Kidney glomerular epithelial cell (primary cell): ENCODE results near the gene DSCAM.
"Not testable (repeated sequence)": the region's sequence is repeated elsewhere in the genome, so short reads cannot be mapped to it uniquely, and the experiment has no call there.

Experiments
- DNase-seq: peaks from one replicate; lab custom pipeline; 2025; lab: John Stamatoyannopoulos, UW

DSCAM gene

GRCh38 chr21:40846587-40847411 is at the start of gene DSCAM:
Gene DSCAM, minus strand, starts transcription at chr21:40847158. Its CDS starts 497 bp downstream, at chr21:40846661.
- DNase-seq, result no peak

GRCh38 chr21:40895697-40896096 is 48.7 kb upstream of the DSCAM start:
- DNase-seq, result not testable (repeated sequence)

- no peak for DNase-seq
Measured at GRCh38 chr21:40886931-40887330, 40.0 kb upstream of the DSCAM start.

- DNase-seq, result no peak
Measured at GRCh38 chr21:40886006-40886405, 39.0 kb upstream of the DSCAM start.

- DNase-seq, result no peak
Measured at GRCh38 chr21:40882192-40882915, 35.4 kb upstream of the DSCAM start.

- DNase-seq, result no peak
Measured at GRCh38 chr21:40881767-40882166, 34.8 kb upstream of the DSCAM start.

GRCh38 chr21:40871099-40871498 is 24.1 kb upstream of the DSCAM start:
- no peak for DNase-seq

GRCh38 chr21:40863839-40864238 is 16.9 kb upstream of the DSCAM start:
- DNase-seq, result no peak

- no peak for DNase-seq
Measured at GRCh38 chr21:40858517-40858916, 11.6 kb upstream of the DSCAM start.

- no peak for DNase-seq
Measured at GRCh38 chr21:40853956-40854688, 7.2 kb upstream of the DSCAM start.

- DNase-seq, result no peak
Measured at GRCh38 chr21:40852563-40852962, 5.6 kb upstream of the DSCAM start.

GRCh38 chr21:40851749-40852148 is 4.8 kb upstream of the DSCAM start:
- no peak for DNase-seq

- no peak for DNase-seq
Measured at GRCh38 chr21:40850071-40850470, 3.1 kb upstream of the DSCAM start.

GRCh38 chr21:40847951-40848350 is 993 bp upstream of the DSCAM start:
- DNase-seq, result no peak

- DNase-seq, result no peak
Measured at GRCh38 chr21:40846103-40846502, 855 bp downstream of the DSCAM start.

GRCh38 chr21:40845441-40845995 is 1.4 kb downstream of the DSCAM start:
- DNase-seq, result no peak

- no peak for DNase-seq
Measured at GRCh38 chr21:40844935-40845334, 2.0 kb downstream of the DSCAM start.

GRCh38 chr21:40842197-40842552 is 4.8 kb downstream of the DSCAM start:
- DNase-seq, result no peak

GRCh38 chr21:40841524-40842196 is 5.3 kb downstream of the DSCAM start:
- DNase-seq, result no peak

GRCh38 chr21:40840401-40841125 is 6.4 kb downstream of the DSCAM start:
- no peak for DNase-seq

- no peak for DNase-seq
Measured at GRCh38 chr21:40839521-40839920, 7.4 kb downstream of the DSCAM start.
